Measurements from ENCODE around the gene CPNE8.

DNA sequence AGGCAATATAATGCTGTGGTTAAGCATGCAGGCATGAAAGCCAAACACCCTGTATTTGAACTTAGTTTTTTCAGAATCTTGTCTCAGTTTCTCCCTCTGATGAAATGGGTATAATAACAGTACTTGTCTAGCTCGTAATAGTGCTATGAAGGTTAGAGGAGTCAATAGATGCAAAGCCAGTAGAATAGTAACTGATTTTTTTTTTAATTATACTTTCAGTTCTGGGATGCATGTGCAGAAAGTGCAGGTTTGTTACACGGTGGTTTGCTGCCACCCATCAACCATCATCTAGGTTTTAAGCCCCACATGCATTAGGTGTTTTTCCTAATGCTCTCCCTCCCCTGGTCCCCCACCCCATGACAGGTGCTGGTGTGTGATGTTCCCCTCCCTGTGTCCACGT, 87.4 kb downstream of the CPNE8 start:
- TF ChIP-seq, protein P1, sequence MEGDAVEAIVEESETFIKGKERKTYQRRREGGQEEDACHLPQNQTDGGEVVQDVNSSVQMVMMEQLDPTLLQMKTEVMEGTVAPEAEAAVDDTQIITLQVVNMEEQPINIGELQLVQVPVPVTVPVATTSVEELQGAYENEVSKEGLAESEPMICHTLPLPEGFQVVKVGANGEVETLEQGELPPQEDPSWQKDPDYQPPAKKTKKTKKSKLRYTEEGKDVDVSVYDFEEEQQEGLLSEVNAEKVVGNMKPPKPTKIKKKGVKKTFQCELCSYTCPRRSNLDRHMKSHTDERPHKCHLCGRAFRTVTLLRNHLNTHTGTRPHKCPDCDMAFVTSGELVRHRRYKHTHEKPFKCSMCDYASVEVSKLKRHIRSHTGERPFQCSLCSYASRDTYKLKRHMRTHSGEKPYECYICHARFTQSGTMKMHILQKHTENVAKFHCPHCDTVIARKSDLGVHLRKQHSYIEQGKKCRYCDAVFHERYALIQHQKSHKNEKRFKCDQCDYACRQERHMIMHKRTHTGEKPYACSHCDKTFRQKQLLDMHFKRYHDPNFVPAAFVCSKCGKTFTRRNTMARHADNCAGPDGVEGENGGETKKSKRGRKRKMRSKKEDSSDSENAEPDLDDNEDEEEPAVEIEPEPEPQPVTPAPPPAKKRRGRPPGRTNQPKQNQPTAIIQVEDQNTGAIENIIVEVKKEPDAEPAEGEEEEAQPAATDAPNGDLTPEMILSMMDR (IDR thresholded peaks at IDR 0.05), result no peak
- no peak for TF ChIP-seq POLR2A (IDR thresholded peaks at IDR 0.05)
